Mononuclear cell (primary cell): ENCODE measurements around the gene CACNB2. TPM values are rescaled to one million over a fixed set of nuclear protein-coding genes. Genes with fewer than 3 reads are reported as not detected.

Experiments
- H3K27me3 ChIP-seq: 2 replicates; pipeline ENCODE4 v1.6.0; 2011; ENCODE audit warnings: low read length, control low read depth; ENCODE audit not compliant: insufficient read depth
- H3K4me1 ChIP-seq: 2 replicates; pipeline ENCODE4 v1.5.1; 2011; ENCODE audit warnings: mild to moderate bottlenecking, low read length, control low read depth; ENCODE audit not compliant: insufficient read depth
- H3K4me3 ChIP-seq: 2 replicates; pipeline ENCODE4 v1.5.1; 2011; ENCODE audit warnings: mild to moderate bottlenecking, low read length, moderate library complexity
- H3K9me3 ChIP-seq: 2 replicates; pipeline ENCODE4 v1.5.1; 2011; ENCODE audit warnings: low read depth, mild to moderate bottlenecking, control low read depth, low read length
- total RNA-seq: library from RNA; depleted of rRNA; stranded (reverse); fragments of >200 nt; gene quantifications from one replicate; pipeline ENCODE4 v1.2.3, GENCODE V29; 2012

The CACNB2 gene
- total RNA-seq, 1 donor: not detected

GRCh38 chr10:18221882-18222281 lies 81.7 kb downstream of the CACNB2 start:
- Histone ChIP-seq H3K4me3 (no peak overlapping the region), H3K27me3 (no peaks in the 10 kb centered on the region), H3K4me1 (no peaks in the 10 kb centered on the region), H3K9me3 (no peaks in the 10 kb centered on the region)

- H3K4me3 ChIP-seq: no peak overlapping the region
- no peaks in the 10 kb centered on the region for H3K27me3 ChIP-seq
- no peaks in the 10 kb centered on the region for H3K4me1 ChIP-seq
Observed at GRCh38 chr10:18222866-18223265, 82.6 kb downstream of the CACNB2 start.

GRCh38 chr10:18223898-18224297 lies 83.7 kb downstream of the CACNB2 start:
- no peak overlapping the region for H3K4me3 ChIP-seq

More at GRCh38 chr10:18222866-18223265, 82.6 kb downstream of the CACNB2 start:
- no peaks in the 10 kb centered on the region for H3K9me3 ChIP-seq

GRCh38 chr10:18224626-18225445 lies 84.6 kb downstream of the CACNB2 start:
- H3K4me3 ChIP-seq: no peak overlapping the region
- no peaks in the 10 kb centered on the region for H3K4me1 ChIP-seq
- H3K27me3 ChIP-seq: no peaks in the 10 kb centered on the region
- no peaks in the 10 kb centered on the region for H3K9me3 ChIP-seq

More at GRCh38 chr10:18223898-18224297, 83.7 kb downstream of the CACNB2 start:
- no peaks in the 10 kb centered on the region for H3K27me3 ChIP-seq
- H3K4me1 ChIP-seq: no peaks in the 10 kb centered on the region
- no peaks in the 10 kb centered on the region for H3K9me3 ChIP-seq

GRCh38 chr10:18226336-18226735 lies 86.1 kb downstream of the CACNB2 start:
- no peaks in the 10 kb centered on the region for H3K9me3 ChIP-seq
- H3K4me3 ChIP-seq: no peak overlapping the region
- no peaks in the 10 kb centered on the region for H3K4me1 ChIP-seq
- H3K27me3 ChIP-seq: no peaks in the 10 kb centered on the region

- Histone ChIP-seq H3K27me3 (no peaks in the 10 kb centered on the region), H3K9me3 (no peaks in the 10 kb centered on the region), H3K4me1 (no peaks in the 10 kb centered on the region), H3K4me3 (no peak overlapping the region)
Observed at GRCh38 chr10:18229826-18230225, 89.6 kb downstream of the CACNB2 start.

GRCh38 chr10:18230794-18231193 lies 90.6 kb downstream of the CACNB2 start:
- H3K4me3 ChIP-seq: no peak overlapping the region
- H3K27me3 ChIP-seq: no peaks in the 10 kb centered on the region
- no peaks in the 10 kb centered on the region for H3K9me3 ChIP-seq
- no peaks in the 10 kb centered on the region for H3K4me1 ChIP-seq

- no peaks in the 10 kb centered on the region for H3K27me3 ChIP-seq
- H3K4me3 ChIP-seq: no peak overlapping the region
- H3K9me3 ChIP-seq: no peaks in the 10 kb centered on the region
- no peaks in the 10 kb centered on the region for H3K4me1 ChIP-seq
Observed at GRCh38 chr10:18231480-18231879, 91.3 kb downstream of the CACNB2 start.

- Histone ChIP-seq H3K4me3 (no peak overlapping the region), H3K27me3 (no peaks in the 10 kb centered on the region), H3K9me3 (no peaks in the 10 kb centered on the region), H3K4me1 (no peaks in the 10 kb centered on the region)
Observed at GRCh38 chr10:18233775-18234174, 93.6 kb downstream of the CACNB2 start.

- Histone ChIP-seq H3K27me3 (no peaks in the 10 kb centered on the region), H3K4me3 (no peak overlapping the region), H3K4me1 (no peaks in the 10 kb centered on the region), H3K9me3 (no peaks in the 10 kb centered on the region)
Observed at GRCh38 chr10:18235477-18235876, 95.3 kb downstream of the CACNB2 start.

GRCh38 chr10:18236756-18237155 lies 96.5 kb downstream of the CACNB2 start:
- Histone ChIP-seq H3K4me1 (no peaks in the 10 kb centered on the region), H3K4me3 (no peak overlapping the region), H3K9me3 (no peaks in the 10 kb centered on the region), H3K27me3 (no peaks in the 10 kb centered on the region)

GRCh38 chr10:18238870-18239485 lies 98.8 kb downstream of the CACNB2 start:
- no peaks in the 10 kb centered on the region for H3K4me1 ChIP-seq
- H3K9me3 ChIP-seq: no peaks in the 10 kb centered on the region
- no peaks in the 10 kb centered on the region for H3K27me3 ChIP-seq
- no peak overlapping the region for H3K4me3 ChIP-seq

- no peaks in the 10 kb centered on the region for H3K9me3 ChIP-seq
- H3K27me3 ChIP-seq: no peaks in the 10 kb centered on the region
- H3K4me3 ChIP-seq: no peak overlapping the region
- H3K4me1 ChIP-seq: no peaks in the 10 kb centered on the region
Observed at GRCh38 chr10:18240185-18240882, 100.1 kb downstream of the CACNB2 start.

GRCh38 chr10:18246967-18247366 lies 106.7 kb downstream of the CACNB2 start:
- no peaks in the 10 kb centered on the region for H3K27me3 ChIP-seq
- H3K4me1 ChIP-seq: no peaks in the 10 kb centered on the region
- H3K4me3 ChIP-seq: no peak overlapping the region
- no peaks in the 10 kb centered on the region for H3K9me3 ChIP-seq

GRCh38 chr10:18252086-18252485 lies 111.9 kb downstream of the CACNB2 start:
- Histone ChIP-seq H3K27me3 (no peaks in the 10 kb centered on the region), H3K4me1 (no peaks in the 10 kb centered on the region), H3K9me3 (no peaks in the 10 kb centered on the region), H3K4me3 (no peak overlapping the region)
